ENCODE measurements around the gene ING5.
A peak's percentile ranks its signal among the peaks of the same experiment; 100 is the strongest.

ING5 gene

DNA sequence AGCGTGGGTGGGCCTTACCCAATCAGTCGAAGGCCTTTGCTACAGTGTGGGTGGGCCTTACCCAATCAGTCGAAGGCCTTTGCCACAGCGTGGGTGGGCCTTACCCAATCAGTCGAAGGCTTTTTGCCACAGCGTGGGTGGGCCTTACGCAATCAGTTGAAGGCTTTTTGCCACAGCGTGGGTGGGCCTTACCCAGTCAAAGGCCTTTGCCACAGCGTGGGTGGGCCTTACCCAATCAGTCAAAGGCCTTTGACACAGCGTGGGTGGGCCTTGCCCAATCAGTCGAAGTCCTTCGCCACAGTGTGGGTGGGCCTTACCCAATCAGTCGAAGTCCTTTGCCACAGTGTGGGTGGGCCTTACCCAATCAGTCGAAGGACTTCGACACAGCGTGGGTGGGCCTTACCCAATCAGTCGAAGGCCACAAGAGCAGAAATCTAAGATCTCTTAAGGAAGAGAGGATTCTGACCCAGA lies 58.5 kb downstream of the ING5 start:
- POLR2A ChIA-PET (ENCODE audit: low non-redundant PET), result no interaction called here
- no peak for DNase-seq (ENCODE audit: low spot score)
- TF ChIP-seq, protein P1, sequence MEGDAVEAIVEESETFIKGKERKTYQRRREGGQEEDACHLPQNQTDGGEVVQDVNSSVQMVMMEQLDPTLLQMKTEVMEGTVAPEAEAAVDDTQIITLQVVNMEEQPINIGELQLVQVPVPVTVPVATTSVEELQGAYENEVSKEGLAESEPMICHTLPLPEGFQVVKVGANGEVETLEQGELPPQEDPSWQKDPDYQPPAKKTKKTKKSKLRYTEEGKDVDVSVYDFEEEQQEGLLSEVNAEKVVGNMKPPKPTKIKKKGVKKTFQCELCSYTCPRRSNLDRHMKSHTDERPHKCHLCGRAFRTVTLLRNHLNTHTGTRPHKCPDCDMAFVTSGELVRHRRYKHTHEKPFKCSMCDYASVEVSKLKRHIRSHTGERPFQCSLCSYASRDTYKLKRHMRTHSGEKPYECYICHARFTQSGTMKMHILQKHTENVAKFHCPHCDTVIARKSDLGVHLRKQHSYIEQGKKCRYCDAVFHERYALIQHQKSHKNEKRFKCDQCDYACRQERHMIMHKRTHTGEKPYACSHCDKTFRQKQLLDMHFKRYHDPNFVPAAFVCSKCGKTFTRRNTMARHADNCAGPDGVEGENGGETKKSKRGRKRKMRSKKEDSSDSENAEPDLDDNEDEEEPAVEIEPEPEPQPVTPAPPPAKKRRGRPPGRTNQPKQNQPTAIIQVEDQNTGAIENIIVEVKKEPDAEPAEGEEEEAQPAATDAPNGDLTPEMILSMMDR (conservative IDR thresholded peaks at IDR 0.05; ENCODE audit: low read depth), result no peak

DNA sequence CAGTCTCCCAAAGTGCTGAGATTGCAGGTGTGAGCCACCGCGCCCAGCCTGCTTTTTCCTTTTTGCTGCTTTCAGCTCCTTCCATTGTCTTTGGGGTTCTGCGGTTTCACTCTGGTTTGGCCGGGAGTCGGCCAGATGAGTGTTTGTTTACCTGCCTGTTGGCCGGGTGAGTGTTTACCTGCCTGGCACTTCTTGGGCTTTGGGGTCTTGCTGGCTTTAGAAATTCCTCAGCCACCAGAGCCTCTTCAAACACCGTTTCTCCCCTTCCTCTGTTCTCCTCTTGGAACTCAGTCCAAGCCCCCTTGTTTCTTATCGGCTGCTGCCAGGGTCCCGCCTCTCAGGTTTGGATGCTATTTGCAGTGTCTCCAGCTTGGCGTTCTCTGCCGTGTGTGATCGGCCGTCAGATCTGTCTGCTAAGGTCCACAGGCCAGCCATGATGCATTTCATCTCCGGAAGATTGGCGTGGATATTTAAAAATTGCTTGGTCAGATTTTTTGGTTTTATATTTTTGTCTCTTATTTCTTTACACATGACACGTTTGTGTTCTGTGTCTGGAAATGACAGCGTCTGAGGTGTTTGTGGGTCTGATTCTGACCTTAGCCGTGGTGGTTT lies 60.6 kb downstream of the ING5 start:
- ChIA-PET CTCF (interaction anchor here (0.7 to 0.8 kb wide), 3 partner anchors 30 to 683 kb away, joined by 3 read pairs; no protein-coding TSS in a partner anchor), POLR2A (ENCODE audit: low non-redundant PET) (no interaction called here)
- DNase-seq (ENCODE audit: low spot score), result no peak

More for the DNA sequence above, 58.5 kb downstream of the ING5 start:
- CTCF ChIA-PET, result interaction anchor here (0.6 kb wide), 1 partner anchor 76 kb away, joined by 3 read pairs; no protein-coding TSS in a partner anchor
- H3K27ac ChIP-seq, result no peak overlapping the region

DNA sequence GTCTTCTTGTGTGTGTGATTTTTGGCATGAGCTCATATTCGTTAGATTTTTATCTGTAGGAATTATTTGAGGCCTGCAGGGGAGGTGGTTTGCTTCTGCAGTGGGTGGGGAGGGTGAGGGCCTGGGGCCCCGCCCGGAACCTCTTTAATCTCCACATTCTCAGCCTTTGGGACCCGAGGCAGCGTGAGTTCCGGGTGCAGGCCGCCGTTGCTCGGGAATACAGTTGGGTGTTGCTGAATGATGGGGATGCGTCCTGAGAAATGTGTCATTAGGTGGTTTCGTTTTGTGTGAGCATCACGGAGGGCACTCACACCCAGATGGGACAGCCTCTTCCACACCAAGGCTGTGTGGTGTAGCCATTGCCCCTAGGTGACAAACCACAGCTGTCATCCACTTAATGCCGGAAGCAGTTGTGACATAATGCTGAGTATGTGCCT lies 61.1 kb downstream of the ING5 start:
- CTCF ChIA-PET, result interaction anchor here (0.7 to 0.8 kb wide), 2 partner anchors 30 to 684 kb away, joined by 3 read pairs; no protein-coding TSS in a partner anchor
- TF ChIP-seq, protein P1 (conservative IDR thresholded peaks at IDR 0.05; ENCODE audit: low read depth), result no peak
- DNase-seq (ENCODE audit: low spot score), result no peak
- POLR2A ChIA-PET (ENCODE audit: low non-redundant PET), result no interaction called here
- no peak overlapping the region for H3K27ac ChIP-seq

More for the DNA sequence above, 60.6 kb downstream of the ING5 start:
- TF ChIP-seq, protein P1 (conservative IDR thresholded peaks at IDR 0.05; ENCODE audit: low read depth), result no peak
- peak overlapping the region; percentile 17; the same call in 1 of the 2 replicates for H3K27ac ChIP-seq

DNA sequence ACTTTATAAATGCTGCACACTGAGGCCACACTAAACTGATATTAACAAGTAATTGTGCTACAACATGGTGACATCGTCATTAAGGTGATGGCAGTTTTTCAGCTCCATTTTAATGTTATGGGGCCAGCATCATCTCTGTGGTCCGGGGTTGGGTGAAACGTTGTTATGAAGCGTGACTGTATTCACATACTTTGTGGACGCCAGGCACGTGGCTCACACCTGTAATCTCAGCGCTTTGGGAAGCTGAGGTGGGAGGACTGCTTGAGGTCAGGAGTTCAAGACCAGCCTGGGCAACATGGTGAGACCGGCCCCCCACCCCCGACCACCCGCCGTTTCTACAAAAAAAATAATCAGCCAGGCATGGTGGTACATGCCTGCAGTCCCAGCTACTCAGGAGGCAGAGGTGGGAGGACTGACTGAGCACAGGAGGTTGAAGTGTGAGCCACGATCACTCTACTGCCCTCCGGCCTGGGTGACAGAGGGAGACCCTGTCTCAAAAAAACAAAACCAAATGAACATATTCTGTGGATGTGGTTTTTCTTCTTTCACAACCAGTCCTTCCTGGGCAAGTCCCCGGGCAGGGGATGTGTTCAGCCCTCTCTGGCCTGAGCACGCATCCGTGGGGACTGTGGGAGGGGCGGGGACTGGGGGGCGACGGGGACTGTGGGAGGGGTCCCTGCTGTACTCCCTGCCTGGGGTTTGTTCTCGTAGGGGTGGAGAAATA lies 61.9 kb downstream of the ING5 start:
- CTCF ChIA-PET, result no interaction called here
- no peak overlapping the region for H3K27ac ChIP-seq
- POLR2A ChIA-PET (ENCODE audit: low non-redundant PET), result no interaction called here
- TF ChIP-seq, protein P1 (conservative IDR thresholded peaks at IDR 0.05; ENCODE audit: low read depth), result no peak
- DNase-seq (ENCODE audit: low spot score), result no peak

DNA sequence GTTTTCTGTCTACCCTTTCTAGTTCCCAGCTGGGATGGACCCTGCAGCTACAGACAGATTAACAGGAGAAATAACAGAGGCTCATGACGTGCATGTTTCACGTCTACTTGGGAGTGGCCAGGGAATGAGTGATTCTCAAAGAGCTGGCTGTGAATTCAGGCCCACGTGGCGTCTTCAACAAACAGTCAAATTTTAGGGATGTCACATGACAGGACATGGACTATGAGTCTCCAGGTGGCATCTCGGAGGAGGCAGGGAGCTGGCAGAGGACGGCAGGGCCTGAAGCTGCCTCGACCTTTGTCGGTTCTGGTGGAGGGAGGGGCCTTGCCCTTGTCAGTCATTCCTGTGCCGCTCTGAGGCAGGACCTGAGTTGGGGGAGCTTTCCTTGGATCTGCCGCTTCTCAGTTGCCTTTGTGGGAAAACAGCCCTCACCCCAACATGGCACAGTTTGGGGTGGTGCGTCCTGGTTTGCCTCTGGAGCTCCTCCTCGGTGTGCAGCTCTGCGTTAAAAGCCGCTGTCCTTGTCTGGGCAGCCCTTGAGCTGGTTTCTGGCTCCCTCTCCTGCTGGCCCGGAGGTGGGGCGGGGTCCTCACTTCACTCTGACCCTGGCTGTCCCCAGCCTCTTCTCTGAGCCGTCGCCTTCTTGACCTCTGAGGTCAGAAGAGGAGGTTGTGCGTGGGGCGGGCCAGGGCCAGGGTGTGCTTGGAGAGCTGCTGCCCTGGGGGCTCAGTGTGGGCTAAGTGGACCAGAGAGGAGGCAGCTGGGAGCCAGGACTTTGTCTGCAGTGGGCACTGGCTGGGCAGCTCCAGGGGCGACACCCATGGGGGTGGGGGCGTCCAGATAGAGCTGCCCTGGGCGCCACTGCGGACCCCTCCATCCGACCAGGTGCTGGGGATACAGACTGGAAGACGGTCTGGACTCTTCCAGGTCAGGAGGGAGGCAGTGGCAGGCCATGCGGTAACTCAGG lies 62.7 kb downstream of the ING5 start:
- no peak overlapping the region for H3K27ac ChIP-seq
- POLR2A ChIA-PET (ENCODE audit: low non-redundant PET), result no interaction called here
- TF ChIP-seq, protein P1 (conservative IDR thresholded peaks at IDR 0.05; ENCODE audit: low read depth), result no peak
- DNase-seq (ENCODE audit: low spot score), result no peak
- CTCF ChIA-PET, result no interaction called here

All from RWPE1 (cell line).